Astrocyte (in vitro differentiated cells and primary cell): ENCODE results near the gene KRTCAP2.

Experiments used
- CTCF ChIP-seq: IDR thresholded peaks from 2 replicates; pipeline ENCODE4 v1.5.1; 2011; ENCODE audit warnings: low read depth, mild to moderate bottlenecking, inconsistent platforms, low read length, moderate library complexity; ENCODE audit not compliant: insufficient read depth
- EZH2 ChIP-seq: IDR thresholded peaks from 2 replicates; pipeline ENCODE4 v1.6.1; 2012; ENCODE audit warnings: mild to moderate bottlenecking, low read length, inconsistent platforms; ENCODE audit not compliant: insufficient read depth

GRCh38 chr1:155126556-155127104, 46.5 kb downstream of the KRTCAP2 start:
- no peak for TF ChIP-seq CTCF
- peak; percentile 34 for TF ChIP-seq EZH2
